ENCODE results near the gene CHN1.

CHN1 gene

GRCh38 chr2:174877301-174877700 lies 127.9 kb downstream of the CHN1 start:
- DNase-seq (ENCODE audit: low spot score in 2 of 2) (no peak), ATAC-seq (ENCODE audit: low read depth) (no peak)
- H3K4me3 Mint-ChIP-seq: no peak overlapping the region
- H3K4me1 Mint-ChIP-seq: no peaks in the 10 kb centered on the region
- H3K9me3 Mint-ChIP-seq: no peaks in the 10 kb centered on the region
- H3K27me3 Mint-ChIP-seq: no peaks in the 10 kb centered on the region
- H3K36me3 Mint-ChIP-seq: no peaks in the 10 kb centered on the region
- H3K27ac Mint-ChIP-seq: no peak overlapping the region

DNA sequence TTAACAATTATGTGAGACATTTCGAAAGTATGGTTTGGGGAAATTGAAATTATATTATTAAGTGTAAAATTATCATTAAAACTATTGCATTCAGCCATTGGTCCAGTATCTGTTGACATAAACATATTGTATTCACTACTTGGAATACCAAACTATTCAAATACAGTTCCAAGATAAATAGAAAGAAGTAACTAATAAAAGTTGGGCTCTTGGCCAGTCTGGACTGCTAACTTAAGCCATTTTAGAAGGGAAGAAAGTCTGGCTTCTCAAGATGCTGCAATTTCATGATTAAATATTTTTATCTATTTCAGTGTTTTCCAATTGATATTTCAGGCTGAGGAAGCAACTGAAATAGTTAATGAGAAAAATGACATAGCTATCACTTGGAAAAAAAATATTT lies 131.1 kb downstream of the CHN1 start:
- Mint-ChIP-seq H3K4me1 (no peaks in the 10 kb centered on the region), H3K27me3 (no peaks in the 10 kb centered on the region), H3K9me3 (no peaks in the 10 kb centered on the region), H3K27ac (no peak overlapping the region), H3K4me3 (no peak overlapping the region), H3K36me3 (no peaks in the 10 kb centered on the region)
- no peak for DNase-seq (ENCODE audit: low spot score in 2 of 2)
- no peak for ATAC-seq (ENCODE audit: low read depth)

- Mint-ChIP-seq H3K27me3 (no peaks in the 10 kb centered on the region), H3K4me1 (no peaks in the 10 kb centered on the region), H3K9me3 (no peaks in the 10 kb centered on the region), H3K36me3 (no peaks in the 10 kb centered on the region), H3K4me3 (no peak overlapping the region), H3K27ac (no peak overlapping the region)
- no peak for ATAC-seq (ENCODE audit: low read depth)
- no peak for DNase-seq (ENCODE audit: low spot score in 2 of 2)
These were observed 131.7 kb downstream of the CHN1 start for GRCh38 chr2:174873471-174873870.

- no peak for DNase-seq (ENCODE audit: low spot score in 2 of 2)
- Mint-ChIP-seq H3K4me1 (no peaks in the 10 kb centered on the region), H3K4me3 (no peak overlapping the region), H3K27ac (no peak overlapping the region), H3K27me3 (no peaks in the 10 kb centered on the region), H3K9me3 (no peaks in the 10 kb centered on the region), H3K36me3 (no peaks in the 10 kb centered on the region)
- no peak for ATAC-seq (ENCODE audit: low read depth)
These were observed 134.4 kb downstream of the CHN1 start for GRCh38 chr2:174870787-174871186.

DNA sequence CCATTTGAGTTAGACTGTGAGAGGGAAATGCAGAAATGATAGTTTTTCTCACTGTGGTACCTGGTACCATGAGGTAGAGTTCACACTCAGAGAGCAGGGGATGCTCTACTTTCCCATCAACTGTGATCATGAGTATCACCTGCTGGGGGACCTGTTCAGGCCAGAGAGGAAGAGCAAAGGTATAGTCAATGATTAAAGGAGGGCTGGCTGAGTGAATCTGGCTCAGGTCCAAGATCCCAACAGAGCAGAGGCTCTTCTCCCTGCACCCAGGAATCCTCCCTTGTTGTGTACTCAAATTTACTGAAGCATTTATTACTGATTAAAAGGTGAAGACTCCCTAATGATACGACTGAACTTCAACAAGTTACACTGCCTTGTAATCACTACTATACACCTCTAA lies 136.3 kb downstream of the CHN1 start:
- Mint-ChIP-seq H3K36me3 (no peaks in the 10 kb centered on the region), H3K4me1 (no peaks in the 10 kb centered on the region), H3K9me3 (no peaks in the 10 kb centered on the region), H3K27me3 (no peaks in the 10 kb centered on the region), H3K27ac (no peak overlapping the region), H3K4me3 (no peak overlapping the region)
- ATAC-seq (ENCODE audit: low read depth): no peak
- no peak for DNase-seq (ENCODE audit: low spot score in 2 of 2)

DNA sequence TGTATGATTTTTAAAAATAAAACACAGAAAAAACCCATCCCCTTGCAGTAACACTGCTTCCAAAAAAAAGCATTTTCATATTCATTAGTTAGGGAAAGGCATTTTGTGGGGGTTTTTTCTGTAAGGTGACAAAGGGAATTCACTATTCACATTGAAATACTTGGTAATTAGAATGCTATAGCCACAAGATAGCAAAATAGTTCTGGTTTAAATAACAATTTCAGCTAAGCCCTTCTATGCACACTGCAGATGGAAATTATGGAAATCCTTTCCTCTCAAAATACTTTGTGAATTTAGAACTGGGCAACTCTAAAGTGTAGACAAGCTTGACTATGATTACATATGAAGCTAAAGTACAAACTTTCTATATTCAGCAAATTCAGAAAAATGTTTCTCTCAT lies 138.8 kb downstream of the CHN1 start:
- DNase-seq (ENCODE audit: low spot score in 2 of 2) (no peak), ATAC-seq (ENCODE audit: low read depth) (no peak)
- H3K27ac Mint-ChIP-seq: no peak overlapping the region
- no peaks in the 10 kb centered on the region for H3K36me3 Mint-ChIP-seq
- H3K27me3 Mint-ChIP-seq: no peaks in the 10 kb centered on the region
- H3K9me3 Mint-ChIP-seq: no peaks in the 10 kb centered on the region
- no peaks in the 10 kb centered on the region for H3K4me1 Mint-ChIP-seq
- no peak overlapping the region for H3K4me3 Mint-ChIP-seq

DNA sequence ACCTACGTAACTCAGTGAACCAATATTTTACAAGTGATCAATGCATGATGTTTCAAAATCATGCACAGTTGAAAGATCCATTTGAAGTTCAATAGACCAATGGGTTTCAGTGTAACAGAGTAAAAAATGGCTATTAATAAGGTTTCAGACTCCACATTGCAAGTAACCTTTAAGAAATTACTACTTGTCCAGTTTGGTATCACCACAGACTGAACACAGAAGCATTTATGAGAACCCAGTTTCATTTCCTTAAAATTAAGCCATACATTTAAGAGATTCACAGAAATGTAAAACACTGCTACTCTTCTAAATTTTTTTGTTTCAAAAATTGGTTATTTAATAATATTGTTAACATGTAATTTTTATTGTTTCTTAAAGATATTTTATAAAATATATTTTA lies 142.0 kb downstream of the CHN1 start:
- Mint-ChIP-seq H3K27ac (no peak overlapping the region), H3K4me1 (no peaks in the 10 kb centered on the region), H3K4me3 (no peak overlapping the region)

DNA sequence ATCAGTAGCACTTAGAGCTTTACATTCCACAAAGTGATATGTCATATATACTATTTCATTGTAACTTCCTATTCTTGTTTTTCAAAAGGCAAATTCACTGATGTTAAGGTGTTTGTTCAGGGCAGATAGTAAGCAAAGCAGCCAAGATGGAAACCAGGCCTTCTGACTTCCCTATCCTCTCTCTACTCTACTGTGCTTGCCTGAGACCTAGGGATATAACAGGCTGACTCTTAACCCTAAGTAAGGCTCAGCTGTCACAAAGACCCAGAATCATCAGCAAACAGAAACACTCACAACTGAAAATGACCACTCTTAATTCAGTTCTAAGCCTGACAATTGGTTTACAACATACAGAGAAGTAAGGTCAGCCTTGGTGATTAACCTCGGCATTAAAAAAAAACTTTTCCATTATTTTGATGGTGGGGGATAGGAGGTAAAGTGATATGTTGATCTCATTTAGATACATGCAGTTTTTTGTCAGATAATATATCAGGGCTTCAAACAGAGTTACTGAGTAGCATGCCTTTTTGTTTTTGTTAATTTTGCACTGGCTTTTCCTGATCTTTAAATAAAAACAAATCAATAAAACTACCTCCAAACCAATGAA lies 145.5 kb downstream of the CHN1 start:
- Mint-ChIP-seq H3K36me3 (no peaks in the 10 kb centered on the region), H3K27ac (no peak overlapping the region), H3K9me3 (no peaks in the 10 kb centered on the region), H3K4me3 (no peak overlapping the region), H3K4me1 (no peaks in the 10 kb centered on the region), H3K27me3 (peaks cover 2% of the 10 kb centered on the region)
- ATAC-seq (ENCODE audit: low read depth) (no peak), DNase-seq (ENCODE audit: low spot score in 2 of 2) (no peak)

More for the DNA sequence above, 142.0 kb downstream of the CHN1 start:
- Mint-ChIP-seq H3K36me3 (no peaks in the 10 kb centered on the region), H3K9me3 (no peaks in the 10 kb centered on the region), H3K27me3 (peaks cover 2% of the 10 kb centered on the region)
- DNase-seq (ENCODE audit: low spot score in 2 of 2) (no peak), ATAC-seq (ENCODE audit: low read depth) (no peak)

DNA sequence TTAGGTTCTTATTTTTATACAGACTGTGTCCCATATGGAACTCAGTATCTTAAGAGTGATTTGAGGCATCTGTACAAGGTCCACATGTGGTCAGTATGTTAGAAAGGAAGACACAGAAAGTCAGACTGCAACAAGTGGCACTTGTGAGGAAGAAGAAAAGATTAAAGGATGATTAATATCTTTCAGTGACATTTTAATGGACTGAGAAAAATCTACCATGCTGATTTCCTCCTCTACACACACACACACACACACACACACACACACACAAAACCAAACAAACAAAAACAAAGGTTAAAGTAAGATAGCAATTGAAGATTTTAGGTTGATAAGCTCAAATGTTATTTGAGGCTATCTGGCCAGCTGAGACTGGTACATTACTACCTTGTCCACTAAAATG lies 146.4 kb downstream of the CHN1 start:
- H3K9me3 Mint-ChIP-seq: no peaks in the 10 kb centered on the region
- no peak overlapping the region for H3K27ac Mint-ChIP-seq
- no peak overlapping the region for H3K4me3 Mint-ChIP-seq
- no peaks in the 10 kb centered on the region for H3K36me3 Mint-ChIP-seq
- DNase-seq (ENCODE audit: low spot score in 2 of 2) (no peak), ATAC-seq (ENCODE audit: low read depth) (no peak)
- H3K4me1 Mint-ChIP-seq: no peaks in the 10 kb centered on the region
- peaks cover 2% of the 10 kb centered on the region for H3K27me3 Mint-ChIP-seq

DNA sequence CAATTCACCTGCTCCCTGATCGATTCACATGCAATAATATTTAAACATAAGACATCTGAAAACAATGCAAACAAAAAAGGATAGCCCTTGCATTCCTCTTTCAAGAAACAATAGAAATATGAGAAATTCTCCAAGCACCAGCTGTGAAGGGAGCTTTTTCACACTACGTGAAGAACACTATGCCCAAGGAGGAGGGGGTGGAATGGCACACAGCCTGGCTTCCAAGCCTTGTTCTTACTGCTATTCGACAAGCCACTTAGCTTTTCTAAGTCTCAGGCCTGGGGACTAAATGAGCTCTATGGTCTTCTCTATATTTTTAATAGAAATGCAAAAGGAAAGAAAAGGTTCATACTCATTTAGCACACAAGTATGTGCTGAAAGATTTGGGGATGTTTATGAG lies 148.7 kb downstream of the CHN1 start:
- Mint-ChIP-seq H3K36me3 (no peaks in the 10 kb centered on the region), H3K4me1 (no peaks in the 10 kb centered on the region), H3K27ac (no peak overlapping the region), H3K9me3 (no peaks in the 10 kb centered on the region), H3K4me3 (no peak overlapping the region), H3K27me3 (peaks cover 3% of the 10 kb centered on the region)
- no peak for ATAC-seq (ENCODE audit: low read depth)
- DNase-seq (ENCODE audit: low spot score in 2 of 2): no peak

- Mint-ChIP-seq H3K27ac (no peak overlapping the region), H3K4me1 (no peaks in the 10 kb centered on the region), H3K4me3 (no peak overlapping the region), H3K9me3 (no peaks in the 10 kb centered on the region), H3K27me3 (peaks cover 6% of the 10 kb centered on the region), H3K36me3 (no peaks in the 10 kb centered on the region)
- no peak for ATAC-seq (ENCODE audit: low read depth)
- DNase-seq (ENCODE audit: low spot score in 2 of 2): no peak
These were observed 157.9 kb downstream of the CHN1 start for GRCh38 chr2:174846941-174847938.

DNA sequence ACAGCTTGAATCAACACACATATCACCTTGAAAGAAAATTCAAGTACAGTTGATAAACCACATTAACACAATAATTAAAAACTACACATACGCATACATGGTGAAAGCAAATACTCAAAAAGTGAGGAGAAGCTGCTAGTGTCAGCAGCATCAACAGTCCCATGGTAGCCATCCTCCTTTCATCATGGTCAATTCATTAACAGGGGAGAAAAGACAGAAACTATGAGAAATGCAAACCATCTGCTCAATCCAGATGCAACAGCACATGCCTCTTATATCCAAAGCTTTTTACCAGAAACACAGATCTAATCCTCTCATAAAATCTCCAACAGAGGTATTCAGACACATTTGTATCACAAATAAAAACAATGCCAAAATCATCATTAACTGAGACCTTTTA lies 159.0 kb downstream of the CHN1 start:
- DNase-seq (ENCODE audit: low spot score in 2 of 2): no peak
- H3K36me3 Mint-ChIP-seq: no peaks in the 10 kb centered on the region
- no peaks in the 10 kb centered on the region for H3K4me1 Mint-ChIP-seq
- H3K27ac Mint-ChIP-seq: no peak overlapping the region
- H3K9me3 Mint-ChIP-seq: no peaks in the 10 kb centered on the region
- H3K4me3 Mint-ChIP-seq: no peak overlapping the region
- peaks cover 8% of the 10 kb centered on the region for H3K27me3 Mint-ChIP-seq
- no peak for ATAC-seq (ENCODE audit: low read depth)

DNA sequence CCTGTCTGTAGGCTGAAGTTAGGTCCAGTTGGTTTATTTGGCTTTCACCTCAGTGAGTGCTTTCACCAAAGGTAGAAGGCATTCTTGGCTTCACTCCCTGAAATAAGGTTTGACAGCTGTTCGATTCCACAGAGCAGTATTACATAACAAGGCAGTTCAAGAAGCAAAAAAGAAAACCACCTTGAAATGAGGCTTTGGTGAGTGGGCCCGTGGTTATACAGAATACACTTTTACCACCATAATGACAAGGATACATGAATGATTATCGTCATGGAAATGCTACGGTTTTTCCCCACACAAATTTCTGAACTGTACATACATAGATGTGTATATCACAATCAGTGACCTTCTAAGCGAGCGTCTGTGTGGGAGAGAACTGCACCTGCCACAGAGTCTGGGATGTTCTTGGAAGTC lies 160.9 kb downstream of the CHN1 start:
- Mint-ChIP-seq H3K27ac (no peak overlapping the region), H3K4me3 (no peak overlapping the region), H3K4me1 (no peaks in the 10 kb centered on the region), H3K9me3 (no peaks in the 10 kb centered on the region), H3K36me3 (no peaks in the 10 kb centered on the region), H3K27me3 (peaks cover 10% of the 10 kb centered on the region)
- DNase-seq (ENCODE audit: low spot score in 2 of 2) (no peak), ATAC-seq (ENCODE audit: low read depth) (no peak)

DNA sequence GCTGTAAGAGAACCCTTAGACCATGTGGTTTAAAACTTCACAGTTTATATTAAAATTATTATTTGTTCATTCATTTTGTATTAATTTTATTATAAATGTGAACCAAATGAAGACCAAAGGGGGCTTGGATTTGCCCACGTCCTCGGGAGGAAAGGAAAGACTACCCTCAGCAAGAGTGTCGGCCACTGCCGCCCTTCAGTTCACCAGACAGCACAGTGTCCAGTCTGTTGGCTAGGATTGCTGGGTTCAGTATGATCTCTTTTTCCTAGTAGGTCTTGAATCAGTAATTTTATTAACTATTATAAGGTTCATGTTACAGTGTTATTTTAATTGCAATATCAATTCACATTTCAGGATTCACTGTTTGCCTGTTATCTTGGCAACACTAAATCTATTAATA lies 162.7 kb downstream of the CHN1 start:
- Mint-ChIP-seq H3K9me3 (no peaks in the 10 kb centered on the region), H3K4me3 (no peak overlapping the region), H3K36me3 (no peaks in the 10 kb centered on the region), H3K27ac (no peak overlapping the region), H3K27me3 (peaks cover 12% of the 10 kb centered on the region), H3K4me1 (no peaks in the 10 kb centered on the region)
- ATAC-seq (ENCODE audit: low read depth) (no peak), DNase-seq (ENCODE audit: low spot score in 2 of 2) (no peak)

DNA sequence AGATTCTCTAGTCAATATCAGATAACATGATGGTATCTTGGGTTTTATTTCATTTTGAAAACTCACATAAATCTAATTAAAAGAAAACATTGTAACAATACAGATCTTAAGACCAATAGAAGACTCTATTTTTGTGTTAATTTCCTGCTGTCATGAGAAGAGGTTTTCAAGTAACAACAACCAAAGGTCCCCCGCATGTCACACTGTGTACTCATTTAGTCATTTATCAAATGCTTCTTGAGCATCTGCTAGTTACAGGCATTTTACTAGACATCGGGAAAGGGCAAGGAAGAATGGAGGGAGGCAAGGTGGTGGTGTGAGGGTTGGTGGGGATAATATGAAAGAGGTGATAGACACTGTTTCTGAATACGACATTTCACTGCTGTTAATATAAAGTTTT lies 163.2 kb downstream of the CHN1 start:
- Mint-ChIP-seq H3K9me3 (no peaks in the 10 kb centered on the region), H3K27ac (no peak overlapping the region), H3K4me1 (no peaks in the 10 kb centered on the region), H3K4me3 (no peak overlapping the region), H3K36me3 (no peaks in the 10 kb centered on the region), H3K27me3 (peaks cover 12% of the 10 kb centered on the region)
- ATAC-seq (ENCODE audit: low read depth): no peak
- no peak for DNase-seq (ENCODE audit: low spot score in 2 of 2)
